H9 (cell line): ENCODE measurements around the gene MRPL40. TPM values are rescaled to one million over a fixed set of nuclear protein-coding genes. Genes with fewer than 3 reads are reported as not detected.

Source experiments
- DNase-seq: peaks from one replicate; pipeline ENCODE4 v3.0.0-alpha.2; 2017
- H2AFZ ChIP-seq: one replicate; pipeline ENCODE4 v1.6.1; 2013; ENCODE audit warnings: mild to moderate bottlenecking, low read length, control low read depth, moderate library complexity
- H2AK5ac ChIP-seq: 2 replicates; pipeline ENCODE4 v1.6.1; 2013; ENCODE audit warnings: low read length, control low read depth, mixed read lengths; ENCODE audit not compliant: insufficient read length
- H2BK120ac ChIP-seq: one replicate; pipeline ENCODE4 v1.6.1; 2013; ENCODE audit warnings: low read depth, mild to moderate bottlenecking, low read length, control low read depth, inconsistent platforms; ENCODE audit not compliant: poor library complexity, severe bottlenecking
- H2BK12ac ChIP-seq: 2 replicates; pipeline ENCODE4 v1.6.1; 2013; ENCODE audit warnings: low read length, control low read depth, mixed read lengths, low read depth; ENCODE audit not compliant: insufficient read length
- H2BK15ac ChIP-seq: 2 replicates; pipeline ENCODE4 v1.6.1; 2013; ENCODE audit warnings: low read depth, low read length, control low read depth
- H2BK20ac ChIP-seq: one replicate; pipeline ENCODE4 v1.6.1; 2013; ENCODE audit warnings: low read depth, mild to moderate bottlenecking, low read length, control low read depth, inconsistent platforms; ENCODE audit not compliant: poor library complexity, severe bottlenecking
- H2BK5ac ChIP-seq: 2 replicates; pipeline ENCODE4 v1.6.1; 2013; ENCODE audit warnings: low read length, control low read depth, mixed read lengths; ENCODE audit not compliant: insufficient read length
- H3K14ac ChIP-seq: 2 replicates; pipeline ENCODE4 v1.6.1; 2013; ENCODE audit warnings: low read length, control low read depth; ENCODE audit not compliant: insufficient read depth
- H3K18ac ChIP-seq: 2 replicates; pipeline ENCODE4 v1.6.1; 2013; ENCODE audit warnings: low read depth, mild to moderate bottlenecking, mixed read lengths, low read length, control low read depth; ENCODE audit not compliant: insufficient read length
- H3K23ac ChIP-seq: 2 replicates; pipeline ENCODE4 v1.6.1; 2013; ENCODE audit warnings: low read length, control low read depth, mixed read lengths, low read depth; ENCODE audit not compliant: insufficient read length
- H3K23me2 ChIP-seq: 2 replicates; pipeline ENCODE4 v1.6.1; 2013; ENCODE audit warnings: low read depth, mild to moderate bottlenecking, mixed read lengths, low read length, control low read depth; ENCODE audit not compliant: insufficient read length, poor library complexity, severe bottlenecking
- H3K27ac ChIP-seq: 2 replicates; pipeline ENCODE4 v1.5.1; 2013; ENCODE audit warnings: low read length, control low read depth, mixed read lengths, low read depth; ENCODE audit not compliant: insufficient read length
- H3K27me3 ChIP-seq: 2 replicates; pipeline ENCODE4 v1.6.1; 2013; ENCODE audit warnings: low read length, control low read depth, inconsistent platforms; ENCODE audit not compliant: insufficient read depth
- H3K4ac ChIP-seq: 2 replicates; pipeline ENCODE4 v1.6.1; 2013; ENCODE audit warnings: low read depth, mild to moderate bottlenecking, control low read depth, inconsistent platforms, low read length, moderate library complexity
- H3K4me1 ChIP-seq: 2 replicates; pipeline ENCODE4 v1.6.1; 2013; ENCODE audit warnings: low read length, control low read depth, inconsistent platforms; ENCODE audit not compliant: insufficient read depth
- H3K4me2 ChIP-seq: 2 replicates; pipeline ENCODE4 v1.6.1; 2013; ENCODE audit warnings: low read length, control low read depth, mixed read lengths; ENCODE audit not compliant: insufficient read length, insufficient read depth
- H3K56ac ChIP-seq: 2 replicates; pipeline ENCODE4 v1.6.1; 2013; ENCODE audit warnings: low read depth, mild to moderate bottlenecking, mixed read lengths, low read length, control low read depth; ENCODE audit not compliant: insufficient read length
- H3K79me1 ChIP-seq: 2 replicates; pipeline ENCODE4 v1.6.1; 2013; ENCODE audit warnings: low read depth, mild to moderate bottlenecking, moderate library complexity, low read length, control low read depth, inconsistent platforms; ENCODE audit not compliant: insufficient read depth, poor library complexity, severe bottlenecking
- H3K79me2 ChIP-seq: 2 replicates; pipeline ENCODE4 v1.6.1; 2013; ENCODE audit warnings: low read length, control low read depth, inconsistent platforms; ENCODE audit not compliant: insufficient read depth
- H3K9ac ChIP-seq: 2 replicates; pipeline ENCODE4 v1.6.1; 2013; ENCODE audit warnings: low read length, control low read depth, mixed read lengths; ENCODE audit not compliant: insufficient read length; ENCODE audit errors: extremely low read depth
- H3K9me3 ChIP-seq: one replicate; pipeline ENCODE4 v1.6.1; 2013; ENCODE audit warnings: low read depth, low read length, inconsistent platforms; ENCODE audit not compliant: control insufficient read depth
- H3T11ph ChIP-seq: one replicate; pipeline ENCODE4 v1.6.1; 2013; ENCODE audit warnings: mild to moderate bottlenecking, low read length, control low read depth, inconsistent platforms
- H4K20me1 ChIP-seq: one replicate; pipeline ENCODE4 v1.6.1; 2013; ENCODE audit not compliant: control insufficient read depth, insufficient read length, insufficient read depth
- H4K5ac ChIP-seq: 2 replicates; pipeline ENCODE4 v1.6.1; 2013; ENCODE audit warnings: low read depth, mild to moderate bottlenecking, mixed read lengths, low read length, control low read depth; ENCODE audit not compliant: insufficient read length
- H4K8ac ChIP-seq: replicated peaks from 2 replicates; pipeline ENCODE4 v1.6.1; 2013; ENCODE audit warnings: low read length, control low read depth, mixed read lengths, low read depth; ENCODE audit not compliant: insufficient read length
- H4K91ac ChIP-seq: 2 replicates; pipeline ENCODE4 v1.6.1; 2013; ENCODE audit warnings: low read depth, mild to moderate bottlenecking, moderate library complexity, mixed read lengths, low read length, control low read depth; ENCODE audit not compliant: insufficient read length
- H3K27ac Mint-ChIP-seq, 3 experiments: 2 replicates in 2 of 3; 3 replicates in 1 of 3; pipeline ENCODE4 v1.8.0; 2020 to 2021; ENCODE audit warnings: mixed read lengths in 3 of 3, mild to moderate bottlenecking in 1 of 3, moderate library complexity in 1 of 3
- H3K27me3 Mint-ChIP-seq: 2 replicates; pipeline ENCODE4 v1.8.0; 2021; ENCODE audit warnings: low read depth, mild to moderate bottlenecking, moderate library complexity, mixed read lengths
- H3K36me3 Mint-ChIP-seq, 3 experiments: 2 replicates in 2 of 3; 3 replicates in 1 of 3; pipeline ENCODE4 v1.8.0; 2020 to 2021; ENCODE audit warnings: low read depth in 3 of 3, mixed read lengths in 3 of 3; ENCODE audit not compliant: insufficient read depth in 1 of 3
- H3K4me1 Mint-ChIP-seq, 2 experiments: 2 replicates each; pipeline ENCODE4 v1.8.0; 2020; ENCODE audit warnings: mixed read lengths in 2 of 2
- H3K4me3 Mint-ChIP-seq, 2 experiments: 2 replicates in 1 of 2; 3 replicates in 1 of 2; pipeline ENCODE4 v1.8.0; 2020 to 2021; ENCODE audit warnings: mild to moderate bottlenecking in 2 of 2, mixed read lengths in 2 of 2, moderate library complexity in 1 of 2
- H3K9me3 Mint-ChIP-seq, 2 experiments: 2 replicates in 1 of 2; 3 replicates in 1 of 2; pipeline ENCODE4 v1.8.0; 2020; ENCODE audit warnings: mild to moderate bottlenecking in 2 of 2, mixed read lengths in 2 of 2, moderate library complexity in 1 of 2
- CTCF ChIP-seq: fragments of 200-600 bp; sonication (generic); conservative IDR thresholded peaks from 3 replicates; pipeline ENCODE4 v1.8.0; 2021; ENCODE audit warnings: antibody characterized with exemption, mild to moderate bottlenecking
- WGBS: extraction: QIAGEN DNeasy Blood & Tissue Kit; methylation state at CpG from one replicate; pipeline ENCODE4 v1.1.7; 2013; ENCODE audit warnings: missing lambda C conversion rate, low lambda C conversion rate, mixed read lengths; ENCODE audit not compliant: insufficient read length; ENCODE audit errors: extremely low coverage; 5-methylcytosine and 5-hydroxymethylcytosine counted together
- total RNA-seq: library from RNA; stranded (reverse); gene quantifications from 2 replicates; pipeline ENCODE4 v1.2.1, GENCODE V29; 2021

The MRPL40 gene
- total RNA-seq, 1 experiment from 2014 or later: 15.2 TPM

DNA sequence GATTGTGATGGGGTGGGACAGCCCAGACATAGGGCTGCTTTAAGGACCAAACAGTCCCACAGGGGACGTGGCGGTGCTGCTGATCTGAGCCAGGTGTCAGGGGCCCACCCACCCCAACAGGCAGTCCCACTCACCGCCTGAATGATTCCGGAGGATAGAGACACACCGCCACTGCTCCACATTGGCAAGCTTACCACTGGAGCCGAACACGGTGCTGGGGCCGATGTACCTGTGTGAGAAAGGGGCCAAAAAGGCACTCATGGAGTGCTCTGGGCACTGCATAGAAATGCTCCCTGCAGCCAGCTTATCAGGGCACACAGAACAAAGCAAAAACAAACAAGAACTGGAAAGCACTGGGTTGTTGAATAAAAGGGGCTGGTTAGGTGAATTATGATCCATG is 26.7 kb upstream of the MRPL40 start:
- Histone ChIP-seq H3K9ac (no peak overlapping the region), H3K79me2 (no peaks in the 10 kb centered on the region), H3K9me3 (no peaks in the 10 kb centered on the region), H2BK15ac (no peak overlapping the region), H4K5ac (no peak overlapping the region), H4K20me1 (no peaks in the 10 kb centered on the region), H2BK20ac (no peak overlapping the region), H3K23ac (no peak overlapping the region), H4K91ac (no peak overlapping the region), H3K18ac (no peak overlapping the region), H3K27ac (no peak overlapping the region), H3K56ac (no peak overlapping the region), H3K23me2 (no peaks in the 10 kb centered on the region), H3K4ac (no peak overlapping the region), H2AK5ac (no peak overlapping the region), H4K8ac (no peak overlapping the region), H3K79me1 (no peaks in the 10 kb centered on the region), H2BK120ac (no peak overlapping the region), H3K14ac (no peak overlapping the region), H2AFZ (no peak overlapping the region), H2BK12ac (no peak overlapping the region), H3K4me1 (no peaks in the 10 kb centered on the region), H3K4me2 (no peak overlapping the region), H3K27me3 (no peaks in the 10 kb centered on the region), H2BK5ac (no peak overlapping the region), H3T11ph (no peak overlapping the region)
- Mint-ChIP-seq H3K27ac (no peak overlapping the region), H3K9me3 (no peaks in the 10 kb centered on the region), H3K36me3 (peaks cover 37 to 79% (median 51%) of the 10 kb centered on the region in 3 experiments; a peak in 6 of 7 replicates), H3K4me3 (no peak overlapping the region), H3K27me3 (no peaks in the 10 kb centered on the region; the same call in 1 of the 2 replicates), H3K4me1 (no peaks in the 10 kb centered on the region)
- TF ChIP-seq CTCF: no peak
- DNase-seq: no peak
- no CpG with 5 or more reads among the region's 8 CpGs for WGBS
